ENCODE data around the gene ERRFI1. TPM values are rescaled to one million over a fixed set of nuclear protein-coding genes. Genes with fewer than 3 reads are reported as not detected.

The ERRFI1 gene
- total RNA-seq, 6 experiments from 2014 or later = 15.8 to 25.5 (median 19.0) TPM

GRCh38 chr1:7980984-7981383 lies 45.1 kb downstream of the ERRFI1 start:
- Mint-ChIP-seq H3K27ac (no peak overlapping the region), H3K9me3 (no peaks in the 10 kb centered on the region), H3K27me3 (ENCODE audit: insufficient read depth) (no peaks in the 10 kb centered on the region), H3K4me1 (ENCODE audit: low read depth) (peaks cover 6% of the 10 kb centered on the region; the same call in 1 of the 2 replicates), H3K4me3 (no peak overlapping the region), H3K36me3 (ENCODE audit: low read depth) (peaks cover 35% of the 10 kb centered on the region)
- TF ChIP-seq, protein P1, sequence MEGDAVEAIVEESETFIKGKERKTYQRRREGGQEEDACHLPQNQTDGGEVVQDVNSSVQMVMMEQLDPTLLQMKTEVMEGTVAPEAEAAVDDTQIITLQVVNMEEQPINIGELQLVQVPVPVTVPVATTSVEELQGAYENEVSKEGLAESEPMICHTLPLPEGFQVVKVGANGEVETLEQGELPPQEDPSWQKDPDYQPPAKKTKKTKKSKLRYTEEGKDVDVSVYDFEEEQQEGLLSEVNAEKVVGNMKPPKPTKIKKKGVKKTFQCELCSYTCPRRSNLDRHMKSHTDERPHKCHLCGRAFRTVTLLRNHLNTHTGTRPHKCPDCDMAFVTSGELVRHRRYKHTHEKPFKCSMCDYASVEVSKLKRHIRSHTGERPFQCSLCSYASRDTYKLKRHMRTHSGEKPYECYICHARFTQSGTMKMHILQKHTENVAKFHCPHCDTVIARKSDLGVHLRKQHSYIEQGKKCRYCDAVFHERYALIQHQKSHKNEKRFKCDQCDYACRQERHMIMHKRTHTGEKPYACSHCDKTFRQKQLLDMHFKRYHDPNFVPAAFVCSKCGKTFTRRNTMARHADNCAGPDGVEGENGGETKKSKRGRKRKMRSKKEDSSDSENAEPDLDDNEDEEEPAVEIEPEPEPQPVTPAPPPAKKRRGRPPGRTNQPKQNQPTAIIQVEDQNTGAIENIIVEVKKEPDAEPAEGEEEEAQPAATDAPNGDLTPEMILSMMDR (IDR thresholded peaks at IDR 0.05) = no peak
- no peak for DNase-seq

DNA sequence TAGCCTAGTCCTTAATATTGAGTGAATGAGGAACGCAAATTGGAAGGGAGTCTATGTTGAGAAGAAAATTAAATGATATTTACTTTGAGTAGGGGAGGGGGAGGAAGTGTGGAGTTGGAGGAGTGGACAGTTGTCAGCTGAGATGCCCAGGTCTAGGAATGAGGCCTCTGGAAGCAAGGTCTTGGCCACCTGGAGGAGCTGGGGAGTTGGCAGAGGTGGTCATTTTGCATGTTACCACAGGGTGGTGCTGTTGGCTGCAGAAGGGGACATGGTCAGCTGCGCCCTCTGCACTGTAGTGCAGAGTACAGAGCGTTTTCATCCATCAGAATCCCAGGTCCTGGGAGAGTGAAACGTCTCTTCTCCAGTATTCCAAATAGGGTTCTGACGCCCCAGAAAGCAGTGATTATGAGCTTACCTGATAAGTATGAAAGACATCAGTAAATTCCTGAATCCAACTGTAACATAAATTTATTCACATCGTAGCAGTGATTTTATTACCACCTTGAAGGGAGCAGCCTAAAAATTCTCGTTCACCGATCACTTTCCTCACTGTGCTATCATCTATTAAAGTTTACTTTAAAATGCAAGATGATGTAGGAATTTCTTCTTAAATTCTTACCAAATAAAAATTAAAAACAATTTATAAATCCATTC lies 50.8 kb downstream of the ERRFI1 start:
- peaks cover 6% of the 10 kb centered on the region for H3K4me1 Mint-ChIP-seq (ENCODE audit: low read depth)
- H3K4me3 Mint-ChIP-seq = no peak overlapping the region
- H3K9me3 Mint-ChIP-seq = no peaks in the 10 kb centered on the region
- no peak overlapping the region for H3K27ac Mint-ChIP-seq
- H3K36me3 Mint-ChIP-seq (ENCODE audit: low read depth) = peaks cover 27% of the 10 kb centered on the region
- DNase-seq = peak; percentile 77
- TF ChIP-seq, protein P1 (IDR thresholded peaks at IDR 0.05) = peak; percentile 94
- no peaks in the 10 kb centered on the region for H3K27me3 Mint-ChIP-seq (ENCODE audit: insufficient read depth)

DNA sequence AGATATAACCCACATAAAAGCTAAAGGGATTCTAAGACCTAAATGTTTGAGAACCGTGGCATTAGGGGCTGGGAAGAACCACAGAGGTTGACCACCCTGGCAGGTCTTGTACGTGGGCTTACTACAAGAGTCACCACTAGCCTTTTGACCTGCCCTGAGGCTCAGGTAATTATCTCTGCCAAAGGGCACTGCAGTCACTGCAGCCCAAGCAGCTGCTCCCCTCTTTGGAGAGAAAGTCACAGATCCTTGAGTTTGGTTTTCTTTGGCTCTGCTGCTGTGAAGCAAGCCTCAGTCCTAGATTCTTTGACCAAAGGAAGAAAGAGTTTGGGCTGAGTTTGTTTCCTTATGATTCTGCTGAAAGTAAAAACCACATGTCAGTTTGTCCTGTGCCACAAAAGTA lies 53.0 kb downstream of the ERRFI1 start:
- peaks cover 35% of the 10 kb centered on the region for H3K36me3 Mint-ChIP-seq (ENCODE audit: low read depth)

GRCh38 chr1:7972285-7972684 lies 53.8 kb downstream of the ERRFI1 start:
- Mint-ChIP-seq H3K36me3 (ENCODE audit: low read depth) (peaks cover 33% of the 10 kb centered on the region), H3K27ac (no peak overlapping the region), H3K9me3 (no peaks in the 10 kb centered on the region), H3K4me1 (ENCODE audit: low read depth) (peaks cover 6% of the 10 kb centered on the region), H3K27me3 (ENCODE audit: insufficient read depth) (no peaks in the 10 kb centered on the region), H3K4me3 (no peak overlapping the region)
- TF ChIP-seq, protein P1 (IDR thresholded peaks at IDR 0.05) = no peak
- no peak for DNase-seq

More for the DNA sequence above, 53.0 kb downstream of the ERRFI1 start:
- Mint-ChIP-seq H3K4me3 (no peak overlapping the region), H3K9me3 (no peaks in the 10 kb centered on the region), H3K27me3 (ENCODE audit: insufficient read depth) (no peaks in the 10 kb centered on the region), H3K4me1 (ENCODE audit: low read depth) (peaks cover 6% of the 10 kb centered on the region), H3K27ac (no peak overlapping the region)
- no peak for DNase-seq
- TF ChIP-seq, protein P1 (IDR thresholded peaks at IDR 0.05) = no peak

DNA sequence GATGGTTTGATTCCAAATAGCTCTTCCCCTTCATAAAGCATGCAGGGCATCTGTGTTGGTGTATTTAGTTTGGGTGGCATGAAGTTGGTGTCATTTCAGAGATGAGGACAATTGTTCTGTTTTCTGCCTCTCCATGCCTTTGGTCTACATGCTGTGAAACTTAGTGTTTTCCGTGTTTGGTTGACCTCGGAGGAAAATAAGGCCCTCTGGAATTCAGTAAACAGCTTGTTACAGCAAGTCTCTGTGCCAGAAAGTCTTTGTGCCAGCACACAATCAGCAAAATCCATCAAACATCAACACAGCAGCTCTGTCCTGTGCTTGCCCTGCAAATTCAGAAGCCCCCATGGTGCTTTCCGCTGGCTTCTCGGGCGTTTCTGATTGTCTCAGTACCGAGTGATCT lies 55.1 kb downstream of the ERRFI1 start:
- Mint-ChIP-seq H3K4me1 (ENCODE audit: low read depth) (peaks cover 6% of the 10 kb centered on the region), H3K36me3 (ENCODE audit: low read depth) (peaks cover 37% of the 10 kb centered on the region), H3K27me3 (ENCODE audit: insufficient read depth) (no peaks in the 10 kb centered on the region), H3K27ac (no peak overlapping the region), H3K9me3 (no peaks in the 10 kb centered on the region), H3K4me3 (no peak overlapping the region)
- TF ChIP-seq, protein P1 (IDR thresholded peaks at IDR 0.05) = no peak
- no peak for DNase-seq

Data from HFFc6 (cell line).